Measurements from ENCODE around the gene VPS26B.

DNA sequence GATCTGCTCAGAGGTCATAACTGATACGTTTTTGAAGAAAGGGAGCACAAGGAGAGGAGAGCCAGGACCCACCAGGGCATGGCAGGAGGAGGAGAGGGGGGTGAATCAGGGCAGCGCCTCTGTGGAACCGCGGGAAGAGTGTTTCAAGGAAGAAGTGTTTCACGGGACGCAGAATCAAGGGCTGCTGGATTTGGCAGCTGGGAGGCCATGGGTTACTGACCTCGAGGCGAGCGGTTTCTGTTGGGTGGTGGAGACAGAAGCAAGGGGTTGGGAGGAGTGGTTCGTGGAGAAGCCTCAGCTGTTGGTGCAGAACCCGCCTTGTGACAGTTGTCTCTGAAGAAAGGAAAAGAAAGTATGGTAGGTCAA, 13.1 kb downstream of the VPS26B start:
- TF ChIP-seq CTCF (IDR thresholded peaks at IDR 0.05) (no peak), POLR2A (IDR thresholded peaks at IDR 0.05) (no peak)

Measured in sigmoid colon (tissue), 3 donors.